Panc1 (cell line): ENCODE data around the gene DNAH7. TPM values are rescaled to one million over a fixed set of nuclear protein-coding genes. Genes with fewer than 3 reads are reported as not detected.

Experiments used
- ATAC-seq: fragments of 200-7000 bp; cut with Tn5 transposase; 2 replicates; pipeline ENCODE4 v1.9.1; 2020; ENCODE audit warnings: mild to moderate bottlenecking, moderate library complexity
- BruUV-seq: library from RNA; stranded (reverse); fragments of 400-500 nt; replicated peaks from 2 replicates; lab custom pipeline; 2021; lab: Mats Ljungman, UMichigan
- CTCF ChIA-PET: fragments of 300-600 bp; sonication (Branson Sonifier 250); formaldehyde crosslinking; loops from one replicate; lab custom pipeline; 2022; ENCODE audit warnings: antibody characterized with exemption; lab: Charles Lee
- POLR2A ChIA-PET: fragments of 300-600 bp; sonication (Branson Sonifier 250); formaldehyde crosslinking; loops from one replicate; lab custom pipeline; 2022; ENCODE audit warnings: antibody characterized with exemption; lab: Charles Lee
- DNase-seq: peaks from one replicate; pipeline ENCODE4 v3.0.0-alpha.2; 2010; ENCODE audit warnings: low read depth, low spot score
- H3K27ac ChIP-seq: 2 replicates; pipeline ENCODE4 v1.5.1; 2011; ENCODE audit warnings: mild to moderate bottlenecking, low read length, inconsistent platforms
- H3K27me3 ChIP-seq: fragments of 200-500 bp; sonication (Bioruptor generic); 2 replicates; pipeline ENCODE4 v1.6.0; 2014; ENCODE audit warnings: low read length, inconsistent platforms; ENCODE audit not compliant: control insufficient read depth, insufficient read depth
- H3K36me3 ChIP-seq: fragments of 200-500 bp; sonication (Bioruptor generic); 2 replicates; pipeline ENCODE4 v1.5.1; 2014; ENCODE audit warnings: inconsistent platforms, mild to moderate bottlenecking, low read length, moderate library complexity; ENCODE audit not compliant: control insufficient read depth, insufficient read depth
- H3K4me1 ChIP-seq: 2 replicates; pipeline ENCODE4 v1.5.1; 2011; ENCODE audit warnings: inconsistent platforms, mild to moderate bottlenecking, low read length, moderate library complexity; ENCODE audit not compliant: control insufficient read depth, insufficient read depth
- H3K4me3 ChIP-seq, 2 experiments: 2 replicates each; pipeline ENCODE4 v1.5.1; 2011 to 2012; ENCODE audit warnings: low read depth in 2 of 2, low read length in 2 of 2, mild to moderate bottlenecking in 2 of 2, inconsistent platforms in 1 of 2, moderate library complexity in 1 of 2
- H3K9me3 ChIP-seq: fragments of 200-500 bp; sonication (Bioruptor generic); 2 replicates; pipeline ENCODE4 v1.5.1; 2014; ENCODE audit warnings: low read depth, mild to moderate bottlenecking, inconsistent platforms, low read length, moderate library complexity; ENCODE audit not compliant: control insufficient read depth, insufficient read depth
- POLR2AphosphoS5 ChIP-seq: IDR thresholded peaks from 2 replicates; pipeline ENCODE4 v1.6.1; 2012; ENCODE audit warnings: mild to moderate bottlenecking, low read depth, low read length, moderate library complexity
- SIN3A ChIP-seq: IDR thresholded peaks from 2 replicates; pipeline ENCODE4 v1.6.1; 2012; ENCODE audit warnings: low read depth, mild to moderate bottlenecking, low read length, moderate library complexity, borderline replicate concordance; ENCODE audit not compliant: insufficient read depth
- TCF7L2 ChIP-seq: IDR thresholded peaks from 2 replicates; pipeline ENCODE4 v1.6.1; 2011; ENCODE audit warnings: mild to moderate bottlenecking, low read depth, low read length, inconsistent platforms
- in situ Hi-C: cut with HindIII; loops from 2 replicates; pipeline ENCODE4 v1.10.0; 2016; ENCODE audit warnings: low sequenced_read_pairs, low pct_unique_long_range_greater_than_20kb
- intact Hi-C: fragments of 100-400 bp; cut with micrococcal nuclease; formaldehyde crosslinking; loops from one replicate; pipeline ENCODE4 v1.10.0; 2022; ENCODE audit not compliant: unreplicated experiment
- total RNA-seq: library from RNA; stranded (reverse); gene quantifications from one replicate; pipeline ENCODE4 v1.2.1, GENCODE V29; 2021; ENCODE audit not compliant: unreplicated experiment
- TF ChIP-seq, protein P1 (sequence below), 2 experiments: IDR thresholded peaks; 2 replicates each; pipeline ENCODE4 v1.6.1; 2011 to 2012; ENCODE audit warnings: low read depth in 2 of 2, control low read depth in 1 of 2, low read length in 1 of 2, mild to moderate bottlenecking in 1 of 2, moderate library complexity in 1 of 2; ENCODE audit not compliant: insufficient read depth in 1 of 2
- TF ChIP-seq, protein P2 (sequence below): fragments of 450-650 bp; IDR thresholded peaks from 2 replicates; pipeline ENCODE4 v1.5.1; 2017; ENCODE audit warnings: mild to moderate bottlenecking

The DNAH7 gene
- total RNA-seq, 1 experiment from 2014 or later, result 0.98 TPM

DNA sequence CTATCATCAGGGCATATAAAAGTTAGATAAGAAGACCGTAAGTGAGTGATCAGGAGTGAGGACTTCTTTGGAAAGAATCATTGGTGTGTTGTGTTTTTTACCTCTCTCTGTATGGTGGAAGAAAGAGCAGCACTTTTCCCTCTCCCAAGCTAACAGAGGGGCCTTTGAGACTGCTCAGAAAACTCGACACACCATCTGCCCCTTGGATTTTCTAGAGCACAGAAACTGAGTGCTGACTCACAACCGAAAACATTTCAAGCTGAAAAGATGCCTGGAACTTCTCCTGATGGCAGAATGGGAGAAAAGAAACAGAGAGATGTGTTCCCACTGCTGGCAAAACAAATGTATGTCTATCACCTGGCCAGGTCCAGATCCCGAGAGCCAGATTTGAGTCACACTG is 156.6 kb downstream of the DNAH7 start:
- in situ Hi-C loops, result no loop called here
- H3K27ac ChIP-seq, result no peak overlapping the region
- TF ChIP-seq, protein P1, sequence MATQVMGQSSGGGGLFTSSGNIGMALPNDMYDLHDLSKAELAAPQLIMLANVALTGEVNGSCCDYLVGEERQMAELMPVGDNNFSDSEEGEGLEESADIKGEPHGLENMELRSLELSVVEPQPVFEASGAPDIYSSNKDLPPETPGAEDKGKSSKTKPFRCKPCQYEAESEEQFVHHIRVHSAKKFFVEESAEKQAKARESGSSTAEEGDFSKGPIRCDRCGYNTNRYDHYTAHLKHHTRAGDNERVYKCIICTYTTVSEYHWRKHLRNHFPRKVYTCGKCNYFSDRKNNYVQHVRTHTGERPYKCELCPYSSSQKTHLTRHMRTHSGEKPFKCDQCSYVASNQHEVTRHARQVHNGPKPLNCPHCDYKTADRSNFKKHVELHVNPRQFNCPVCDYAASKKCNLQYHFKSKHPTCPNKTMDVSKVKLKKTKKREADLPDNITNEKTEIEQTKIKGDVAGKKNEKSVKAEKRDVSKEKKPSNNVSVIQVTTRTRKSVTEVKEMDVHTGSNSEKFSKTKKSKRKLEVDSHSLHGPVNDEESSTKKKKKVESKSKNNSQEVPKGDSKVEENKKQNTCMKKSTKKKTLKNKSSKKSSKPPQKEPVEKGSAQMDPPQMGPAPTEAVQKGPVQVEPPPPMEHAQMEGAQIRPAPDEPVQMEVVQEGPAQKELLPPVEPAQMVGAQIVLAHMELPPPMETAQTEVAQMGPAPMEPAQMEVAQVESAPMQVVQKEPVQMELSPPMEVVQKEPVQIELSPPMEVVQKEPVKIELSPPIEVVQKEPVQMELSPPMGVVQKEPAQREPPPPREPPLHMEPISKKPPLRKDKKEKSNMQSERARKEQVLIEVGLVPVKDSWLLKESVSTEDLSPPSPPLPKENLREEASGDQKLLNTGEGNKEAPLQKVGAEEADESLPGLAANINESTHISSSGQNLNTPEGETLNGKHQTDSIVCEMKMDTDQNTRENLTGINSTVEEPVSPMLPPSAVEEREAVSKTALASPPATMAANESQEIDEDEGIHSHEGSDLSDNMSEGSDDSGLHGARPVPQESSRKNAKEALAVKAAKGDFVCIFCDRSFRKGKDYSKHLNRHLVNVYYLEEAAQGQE (IDR thresholded peaks at IDR 0.05; ENCODE audit: insufficient read depth in 1 of 2, low read depth in 2 of 2, low read length in 1 of 2), result no peak
- TF ChIP-seq TCF7L2 (no peak), SIN3A (no peak), POLR2AphosphoS5 (no peak)
- TF ChIP-seq, protein P2, sequence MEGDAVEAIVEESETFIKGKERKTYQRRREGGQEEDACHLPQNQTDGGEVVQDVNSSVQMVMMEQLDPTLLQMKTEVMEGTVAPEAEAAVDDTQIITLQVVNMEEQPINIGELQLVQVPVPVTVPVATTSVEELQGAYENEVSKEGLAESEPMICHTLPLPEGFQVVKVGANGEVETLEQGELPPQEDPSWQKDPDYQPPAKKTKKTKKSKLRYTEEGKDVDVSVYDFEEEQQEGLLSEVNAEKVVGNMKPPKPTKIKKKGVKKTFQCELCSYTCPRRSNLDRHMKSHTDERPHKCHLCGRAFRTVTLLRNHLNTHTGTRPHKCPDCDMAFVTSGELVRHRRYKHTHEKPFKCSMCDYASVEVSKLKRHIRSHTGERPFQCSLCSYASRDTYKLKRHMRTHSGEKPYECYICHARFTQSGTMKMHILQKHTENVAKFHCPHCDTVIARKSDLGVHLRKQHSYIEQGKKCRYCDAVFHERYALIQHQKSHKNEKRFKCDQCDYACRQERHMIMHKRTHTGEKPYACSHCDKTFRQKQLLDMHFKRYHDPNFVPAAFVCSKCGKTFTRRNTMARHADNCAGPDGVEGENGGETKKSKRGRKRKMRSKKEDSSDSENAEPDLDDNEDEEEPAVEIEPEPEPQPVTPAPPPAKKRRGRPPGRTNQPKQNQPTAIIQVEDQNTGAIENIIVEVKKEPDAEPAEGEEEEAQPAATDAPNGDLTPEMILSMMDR, result no peak
- no peaks in the 10 kb centered on the region for H3K9me3 ChIP-seq
- no peak overlapping the region for H3K4me3 ChIP-seq
- ChIA-PET CTCF (no interaction called here), POLR2A (no interaction called here)
- intact Hi-C loops, result no loop called here
- BruUV-seq, result no TSS peak
- H3K4me1 ChIP-seq, result no peaks in the 10 kb centered on the region
- no peak for ATAC-seq
- no peak for DNase-seq
- H3K27me3 ChIP-seq, result no peaks in the 10 kb centered on the region
- no peaks in the 10 kb centered on the region for H3K36me3 ChIP-seq

DNA sequence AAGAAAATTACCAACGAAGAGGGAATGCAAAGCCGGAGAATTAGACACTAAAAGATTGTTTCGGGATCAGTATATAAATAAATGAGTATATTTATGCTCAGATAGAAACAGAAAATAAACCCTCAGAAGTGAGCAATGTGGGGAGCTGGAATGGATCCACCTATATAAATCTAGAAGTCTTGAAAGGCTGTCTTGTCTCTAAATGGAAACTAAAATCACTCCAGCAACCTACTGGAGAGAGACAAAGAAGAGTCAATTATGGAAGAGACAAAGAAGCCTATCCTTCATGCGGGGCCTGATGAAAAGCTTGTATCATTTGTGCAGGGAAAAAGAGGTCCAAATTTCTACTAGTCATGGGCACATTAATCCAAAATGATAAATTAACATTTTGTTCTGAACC is 158.1 kb downstream of the DNAH7 start:
- no peak for ATAC-seq
- Histone ChIP-seq H3K4me3 (no peak overlapping the region), H3K27me3 (no peaks in the 10 kb centered on the region), H3K9me3 (no peaks in the 10 kb centered on the region), H3K4me1 (no peaks in the 10 kb centered on the region), H3K36me3 (no peaks in the 10 kb centered on the region), H3K27ac (no peak overlapping the region)
- DNase-seq, result no peak
- intact Hi-C loops, result no loop called here
- BruUV-seq, result no TSS peak
- TF ChIP-seq, protein P1 (IDR thresholded peaks at IDR 0.05; ENCODE audit: insufficient read depth in 1 of 2, low read depth in 2 of 2, low read length in 1 of 2), result no peak
- in situ Hi-C loops, result no loop called here
- POLR2A ChIA-PET, result no interaction called here
- CTCF ChIA-PET, result no interaction called here
